GM21528 (cell line): ENCODE results near the gene B3GALT6.

ENCODE experiments used
- ATAC-seq: cut with Tn5 transposase; IDR thresholded peaks from one replicate; pipeline ENCODE4 v1.9.1; 2021; ENCODE audit warnings: mild to moderate bottlenecking, moderate library complexity; ENCODE audit not compliant: unreplicated experiment, low FRiP score

Gene B3GALT6

DNA sequence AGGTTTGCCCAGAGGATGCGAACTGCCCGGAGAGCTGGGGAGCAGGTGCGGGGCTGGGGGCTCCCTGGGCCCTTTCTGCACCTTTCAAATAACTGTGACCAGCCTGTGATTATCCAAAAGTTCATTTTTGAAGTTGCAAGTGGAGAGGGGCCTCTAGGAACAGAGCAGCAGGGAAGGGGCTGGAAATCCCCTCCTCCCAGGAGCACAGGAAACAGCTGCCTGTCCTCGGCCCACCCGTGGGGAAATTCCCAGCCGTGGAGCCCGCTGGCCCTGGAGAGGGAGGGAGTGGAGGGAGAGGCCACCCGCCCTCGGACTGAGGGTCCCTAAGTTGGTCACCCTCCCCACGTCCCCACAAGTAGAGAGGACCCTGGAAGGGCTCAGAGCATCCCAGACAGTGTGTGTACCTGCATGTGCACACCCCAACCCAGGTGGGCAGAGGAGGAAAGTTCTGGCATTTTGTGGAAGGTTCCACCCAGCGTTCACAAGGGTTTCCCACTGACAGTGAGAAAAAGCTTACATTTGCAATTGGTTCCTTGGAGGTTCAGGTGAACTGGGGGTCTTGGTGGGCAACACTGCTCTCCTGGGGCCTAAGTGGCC is 16.9 kb upstream of the B3GALT6 start:
- ATAC-seq = no peak

- ATAC-seq = no peak
These were observed 16.0 kb upstream of the B3GALT6 start for GRCh38 chr1:1215881-1216605.

- no peak for ATAC-seq
These were observed 15.0 kb upstream of the B3GALT6 start for GRCh38 chr1:1216770-1217620.

- ATAC-seq = no peak
These were observed 14.2 kb upstream of the B3GALT6 start for GRCh38 chr1:1217621-1218523.

- no peak for ATAC-seq
These were observed 13.4 kb upstream of the B3GALT6 start for GRCh38 chr1:1218524-1219200.

- no peak for ATAC-seq
These were observed 12.7 kb upstream of the B3GALT6 start for GRCh38 chr1:1219341-1219740.

DNA sequence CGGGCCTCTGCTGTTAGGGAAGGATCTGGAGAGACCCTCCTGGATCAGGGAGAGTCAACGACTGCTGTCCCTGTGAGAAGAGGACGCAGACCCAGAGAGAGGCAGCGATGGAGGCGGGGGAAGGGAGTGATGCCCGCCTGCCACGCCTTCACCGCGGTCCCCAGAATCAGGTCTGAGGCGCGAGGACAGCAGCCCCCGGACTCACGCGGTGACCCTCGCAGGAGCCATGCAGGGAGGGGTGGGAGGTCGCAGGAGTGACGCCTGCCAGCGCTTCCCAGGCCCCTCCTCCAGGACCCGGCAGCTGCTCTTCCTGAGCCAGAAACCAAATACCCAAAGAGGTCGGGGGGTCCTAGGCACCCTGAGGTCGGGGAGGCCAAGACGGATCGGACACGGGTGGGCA is 11.8 kb upstream of the B3GALT6 start:
- ATAC-seq = no peak

- ATAC-seq = no peak
These were observed 10.0 kb upstream of the B3GALT6 start for GRCh38 chr1:1221887-1222574.

DNA sequence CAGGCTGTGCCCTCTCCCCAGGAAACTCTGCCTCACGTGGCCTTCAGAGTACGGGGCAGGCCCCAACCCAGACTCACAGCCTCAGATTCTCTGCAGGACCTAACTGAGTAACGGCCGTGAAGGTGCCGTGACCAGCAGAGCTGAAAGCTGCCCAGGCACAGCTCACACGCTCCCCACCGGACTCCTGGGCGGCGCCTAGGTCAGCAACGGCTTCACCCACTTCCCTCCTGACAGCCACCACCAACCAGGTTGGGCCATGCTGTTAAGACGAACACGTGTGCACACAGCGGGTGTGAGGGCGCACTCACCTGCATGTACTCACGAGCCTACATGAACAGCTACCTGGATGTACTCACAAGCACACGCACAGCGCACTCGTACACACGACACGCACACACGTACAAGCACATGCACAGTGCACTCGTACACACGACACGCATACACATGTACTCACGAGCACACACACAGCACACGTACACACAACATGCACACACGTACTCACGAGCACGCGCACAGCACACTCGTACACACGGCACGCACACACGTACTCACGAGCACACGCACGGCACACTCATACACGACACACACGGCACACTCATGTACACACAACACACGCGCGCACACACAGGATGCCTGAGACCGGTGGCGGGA is 9.3 kb upstream of the B3GALT6 start:
- ATAC-seq = no peak

GRCh38 chr1:1223321-1223720 is 8.7 kb upstream of the B3GALT6 start:
- ATAC-seq = no peak

- no peak for ATAC-seq
These were observed 8.1 kb upstream of the B3GALT6 start for GRCh38 chr1:1223891-1224290.

DNA sequence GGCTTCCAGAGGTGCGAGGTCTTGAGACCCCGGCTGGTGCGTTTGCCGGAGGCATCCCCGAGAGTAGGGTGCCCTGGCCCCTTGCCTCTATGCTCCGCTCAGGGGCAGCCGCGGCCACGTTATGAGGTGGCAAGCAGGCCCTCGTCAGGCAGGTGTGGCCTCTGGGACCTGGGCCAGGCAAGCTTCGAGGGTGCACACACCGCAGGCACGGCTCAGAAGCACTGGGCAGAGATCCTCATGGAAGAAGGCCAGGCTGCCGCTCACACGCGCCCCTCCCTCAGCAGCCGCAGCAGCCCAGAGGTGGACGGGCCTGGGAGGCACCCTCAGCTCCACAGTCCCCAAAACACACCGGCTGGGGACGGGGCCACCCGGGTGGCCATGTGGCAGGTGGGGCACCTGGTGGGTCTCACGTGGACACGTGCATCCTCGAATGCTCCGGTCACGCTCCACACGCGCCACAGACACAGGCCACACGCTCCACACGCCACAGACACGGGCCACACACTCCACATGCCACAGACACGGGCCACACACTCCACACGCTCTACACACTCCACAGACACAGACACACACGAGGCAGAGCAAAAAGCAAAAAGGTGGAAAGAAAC is 6.7 kb upstream of the B3GALT6 start:
- ATAC-seq = no peak

GRCh38 chr1:1225913-1226312 is 6.1 kb upstream of the B3GALT6 start:
- no peak for ATAC-seq

GRCh38 chr1:1226566-1227362 is 5.3 kb upstream of the B3GALT6 start:
- ATAC-seq = no peak

GRCh38 chr1:1227386-1227785 is 4.7 kb upstream of the B3GALT6 start:
- ATAC-seq = no peak

GRCh38 chr1:1228187-1228586 is 3.9 kb upstream of the B3GALT6 start:
- ATAC-seq = no peak

DNA sequence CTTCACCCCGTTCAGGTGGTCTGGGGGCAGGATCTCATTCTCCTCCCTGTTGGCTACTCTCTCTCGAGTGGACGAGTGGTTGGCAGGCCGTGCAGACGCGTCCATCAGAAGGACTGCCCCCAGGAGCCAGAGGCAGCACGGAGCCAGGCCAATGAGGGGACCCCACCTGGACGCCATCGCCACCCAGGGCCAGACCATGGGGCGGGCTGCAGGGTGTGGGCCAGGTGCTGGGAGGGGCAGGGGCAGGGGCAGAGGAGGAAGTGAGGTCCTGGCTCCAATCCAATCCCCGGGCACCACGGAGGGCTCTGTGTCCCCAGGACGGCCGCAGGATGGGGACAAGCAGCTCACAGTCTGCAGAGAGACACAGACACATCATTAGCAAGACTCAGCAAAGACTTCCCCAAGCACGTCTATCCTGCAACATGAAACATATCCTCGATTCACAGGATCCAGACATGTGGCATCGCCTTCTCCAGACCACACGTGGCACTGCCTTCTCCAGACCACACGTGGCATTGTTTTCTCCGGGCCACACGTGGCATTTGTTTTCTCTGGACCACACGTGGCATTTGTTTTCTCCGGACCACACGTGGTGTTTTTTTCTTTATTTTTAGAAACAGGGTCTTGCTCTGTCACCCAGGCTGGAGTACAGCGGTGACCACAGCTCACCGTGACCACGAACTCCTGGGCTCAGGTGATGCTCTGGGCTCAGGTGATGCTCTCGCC is 3.3 kb upstream of the B3GALT6 start:
- ATAC-seq = no peak
